Fibroblast of the conjunctiva (primary cell): Measurements from ENCODE around the gene PGAP6.
"Not testable (repeated sequence)": the region's sequence is repeated elsewhere in the genome, so short reads cannot be mapped to it uniquely, and the experiment has no call there.

ENCODE experiments used
- DNase-seq: peaks from one replicate; pipeline ENCODE4 v3.0.0-alpha.2; 2010; ENCODE audit warnings: low read depth

The PGAP6 gene

DNA sequence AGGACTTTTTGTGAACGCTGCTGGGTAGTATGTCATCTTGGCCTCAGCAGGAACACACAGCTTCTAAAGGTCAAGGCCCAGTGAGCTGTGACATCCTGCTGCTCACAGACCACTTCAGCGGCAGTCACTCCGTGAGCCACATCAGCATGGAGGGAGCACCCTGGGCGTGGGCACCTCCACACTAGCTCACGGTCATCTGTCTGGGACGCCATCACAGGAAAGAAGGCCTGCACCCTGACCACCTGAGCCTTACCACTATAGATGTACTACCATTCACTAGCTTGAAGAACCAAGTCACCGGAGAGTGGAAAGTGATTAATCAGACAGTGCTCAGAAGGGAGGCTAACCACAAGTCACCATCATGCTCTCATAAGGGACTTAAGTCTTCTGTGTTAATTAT lies 32.6 kb downstream of the PGAP6 start:
- no peak for DNase-seq

GRCh38 chr16:348495-348894 lies 33.3 kb downstream of the PGAP6 start:
- DNase-seq = not testable (repeated sequence)

DNA sequence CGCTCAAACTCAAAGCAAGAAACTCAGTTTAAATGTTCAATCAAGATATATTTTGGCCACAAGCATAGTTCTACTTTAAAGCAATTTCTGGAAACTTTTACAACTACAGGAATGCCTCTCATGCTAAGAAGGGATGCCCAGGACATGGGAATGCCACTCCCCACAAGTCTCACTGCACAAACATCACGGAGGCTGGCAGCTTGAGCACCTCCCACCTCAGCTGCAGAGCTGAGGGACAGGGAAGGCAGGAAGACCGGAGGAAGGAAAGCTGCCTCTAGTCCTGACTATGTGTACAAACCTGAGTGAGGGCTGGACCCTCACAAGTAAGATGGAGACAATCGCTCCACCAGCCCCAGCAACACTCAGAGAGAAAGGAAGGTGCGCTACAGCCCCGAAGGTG lies 34.6 kb downstream of the PGAP6 start:
- DNase-seq = no peak

DNA sequence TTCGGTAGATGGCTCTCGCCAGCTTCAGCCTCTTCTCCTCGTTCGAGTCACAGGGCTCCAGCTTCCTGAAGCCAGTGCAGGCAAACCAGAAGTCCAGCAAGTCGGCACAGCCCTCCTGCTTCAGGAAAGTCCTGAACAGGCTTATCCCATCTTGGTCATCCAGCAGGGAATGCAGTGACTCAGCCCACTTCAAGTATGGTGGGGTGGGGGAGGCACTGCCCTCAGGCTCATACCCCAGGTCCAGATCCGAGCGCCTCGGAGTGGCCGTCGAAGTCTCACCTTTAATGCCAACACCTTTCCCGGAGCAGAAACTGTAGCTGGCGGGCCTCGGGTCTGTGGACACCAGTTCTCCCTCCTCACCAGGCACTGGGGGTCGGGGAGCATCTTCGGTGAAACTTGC lies 35.2 kb downstream of the PGAP6 start:
- DNase-seq = no peak

- no peak for DNase-seq
Measured at GRCh38 chr16:345772-346171, 36.0 kb downstream of the PGAP6 start.

- no peak for DNase-seq
Measured at GRCh38 chr16:342455-343213, 39.1 kb downstream of the PGAP6 start.

DNA sequence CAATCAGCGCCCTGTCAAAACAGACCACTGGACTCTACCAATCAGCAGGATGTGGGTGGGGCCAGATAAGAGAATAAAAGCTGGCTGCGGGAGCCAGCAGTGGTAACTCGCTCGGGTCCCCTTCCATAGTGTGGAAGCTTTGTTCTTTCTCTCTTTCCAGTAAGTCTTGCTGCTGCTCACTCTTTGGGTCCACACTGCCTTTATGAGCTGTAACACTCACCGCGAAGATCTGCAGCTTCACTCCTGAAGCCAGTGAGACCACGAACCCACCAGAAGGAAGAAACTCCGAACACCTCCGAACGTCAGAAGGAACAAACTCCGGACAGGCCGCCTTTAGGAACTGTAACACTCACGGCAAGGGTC lies 39.8 kb downstream of the PGAP6 start:
- not testable (repeated sequence) for DNase-seq

DNA sequence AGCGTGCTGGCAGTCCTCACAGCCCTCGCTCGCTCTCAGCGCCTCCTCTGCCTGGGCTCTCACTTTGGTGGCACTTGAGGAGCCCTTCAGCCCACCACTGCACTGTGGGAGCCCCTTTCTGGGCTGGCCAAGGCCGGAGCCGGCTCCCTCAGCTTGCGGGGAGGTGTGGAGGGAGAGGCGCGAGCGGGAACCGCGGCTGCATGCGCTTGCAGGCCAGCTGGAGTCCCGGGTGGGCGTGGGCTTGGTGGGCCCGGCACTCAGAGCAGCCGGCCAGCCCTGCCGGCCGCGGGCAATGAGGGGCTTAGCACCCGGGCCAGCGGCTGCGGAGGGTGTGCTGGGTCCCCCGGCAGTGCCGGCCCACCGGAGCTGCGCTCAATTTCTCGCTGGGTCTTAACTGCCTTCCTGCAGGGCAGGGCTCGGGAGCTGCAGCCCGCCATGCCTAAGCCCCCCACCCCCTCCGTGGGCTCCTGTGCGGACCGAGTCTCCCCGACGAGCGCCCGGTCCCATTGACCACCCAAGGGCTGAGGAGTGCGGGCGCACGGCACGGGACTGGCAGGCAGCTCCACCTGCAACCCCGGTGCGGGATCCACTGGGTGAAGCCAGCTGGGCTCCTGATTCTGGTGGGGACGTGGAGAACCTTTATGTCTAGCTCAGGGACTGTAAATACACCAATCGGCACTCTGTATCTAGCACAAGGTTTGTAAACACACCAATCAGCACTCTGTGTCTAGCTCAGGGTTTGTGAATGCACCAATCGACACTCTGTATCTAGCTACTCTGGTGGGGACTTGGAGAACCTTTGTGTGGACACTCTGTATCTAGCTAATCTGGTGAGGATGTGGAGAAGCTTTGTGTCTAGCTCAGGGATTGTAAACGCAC lies 40.4 kb downstream of the PGAP6 start:
- not testable (repeated sequence) for DNase-seq

DNA sequence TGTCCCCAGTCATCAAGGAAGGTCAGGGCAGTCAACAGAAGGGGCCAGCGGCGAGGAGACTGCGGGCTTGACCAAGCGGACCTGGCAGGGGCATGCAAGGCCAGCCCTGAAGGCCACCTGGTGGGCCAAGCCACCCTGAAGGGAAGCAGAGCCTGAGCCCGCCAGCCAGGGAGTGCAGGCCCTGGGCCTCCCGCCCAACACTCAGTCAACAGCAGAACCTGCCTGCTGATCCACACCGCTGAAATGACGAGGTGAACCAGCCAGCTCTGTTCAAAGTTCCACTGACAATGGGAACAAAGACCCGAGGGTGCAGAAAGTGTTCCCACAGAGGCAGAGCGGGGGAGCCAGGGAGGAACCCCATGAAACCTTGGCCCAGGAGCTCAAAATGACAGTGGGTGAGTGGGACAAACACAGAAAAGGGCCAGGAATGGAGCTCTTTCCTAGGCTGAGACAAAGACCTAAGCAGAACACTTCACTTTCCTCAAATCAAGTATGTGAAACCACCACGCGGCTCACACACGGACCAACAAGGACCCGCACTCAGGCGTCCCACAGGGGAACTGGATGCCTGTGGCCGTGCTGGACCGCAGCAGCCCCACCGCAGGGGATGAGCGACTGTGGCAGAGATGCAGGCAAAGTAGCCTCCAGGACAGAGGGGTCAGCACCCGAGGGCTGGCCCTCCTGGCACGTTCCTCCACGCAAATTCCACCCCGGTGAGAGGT lies 41.2 kb downstream of the PGAP6 start:
- DNase-seq = no peak

DNA sequence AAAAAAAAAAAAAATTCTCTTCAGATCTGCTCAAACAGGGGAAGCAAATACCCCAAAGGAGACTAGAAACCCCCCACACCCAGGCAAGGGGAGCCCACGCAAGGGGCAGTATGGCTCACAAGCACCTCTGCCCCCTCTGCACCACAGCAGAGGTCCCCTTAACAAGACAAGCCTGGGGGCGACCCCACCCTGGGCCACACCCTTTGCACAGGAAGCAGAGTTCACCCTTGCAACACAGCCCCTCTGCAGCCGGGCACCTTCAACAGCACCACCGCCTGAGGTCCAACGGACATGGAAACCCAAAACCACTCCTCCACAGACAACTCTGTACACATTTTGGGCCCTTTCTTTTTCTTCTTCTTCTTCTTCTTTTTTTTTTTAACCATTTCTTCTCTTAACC lies 42.1 kb downstream of the PGAP6 start:
- DNase-seq = no peak

- no peak for DNase-seq
Measured at GRCh38 chr16:337975-338575, 43.7 kb downstream of the PGAP6 start.

DNA sequence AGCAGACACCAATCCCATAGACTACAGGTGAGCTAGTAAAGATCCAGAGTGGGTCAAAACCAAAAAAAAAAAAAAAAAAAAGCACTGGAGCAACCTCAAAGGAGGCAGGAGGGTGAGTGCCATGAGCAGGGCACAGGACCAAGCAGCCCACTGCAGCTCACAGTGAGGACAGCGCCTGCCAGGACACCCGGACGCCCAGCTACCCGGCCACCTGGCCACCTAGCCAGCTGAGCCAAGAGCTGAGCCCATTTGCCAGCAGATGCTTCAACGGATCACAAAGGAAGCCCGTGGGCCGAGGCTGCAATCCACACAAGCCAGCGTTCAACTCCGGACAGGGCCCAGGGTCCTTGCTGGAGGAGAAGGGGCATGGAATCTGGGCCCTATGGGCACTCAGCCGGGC lies 44.3 kb downstream of the PGAP6 start:
- no peak for DNase-seq

- DNase-seq = no peak
Measured at GRCh38 chr16:336269-336668, 45.5 kb downstream of the PGAP6 start.

GRCh38 chr16:334861-335632 lies 46.7 kb downstream of the PGAP6 start:
- not testable (repeated sequence) for DNase-seq

DNA sequence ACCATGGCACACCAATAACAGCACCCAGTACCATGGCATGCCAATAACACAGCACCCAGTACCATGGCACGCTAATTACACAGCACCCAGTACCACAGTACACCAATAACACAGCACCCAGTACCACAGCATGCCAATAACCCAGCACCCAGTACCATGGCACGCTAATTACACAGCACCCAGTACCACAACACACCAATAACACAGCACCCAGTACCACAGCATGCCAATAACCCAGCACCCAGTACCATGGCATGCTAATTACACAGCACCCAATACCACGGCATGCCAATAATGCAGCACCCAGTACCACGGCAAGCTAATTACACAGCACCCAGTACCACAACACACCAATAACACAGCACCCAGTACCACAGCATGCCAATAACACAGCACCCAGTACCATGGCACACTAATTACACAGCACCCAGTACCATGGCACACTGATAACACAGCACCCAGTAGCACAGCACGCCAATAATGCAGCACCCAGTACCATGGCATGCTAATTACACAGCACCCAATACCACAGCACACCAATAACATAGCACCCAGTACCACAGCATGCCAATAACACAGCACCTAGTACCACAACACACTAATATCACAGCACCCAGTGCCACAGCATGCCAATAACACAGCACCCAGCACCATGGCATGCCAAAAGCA lies 47.5 kb downstream of the PGAP6 start:
- DNase-seq = not testable (repeated sequence)

DNA sequence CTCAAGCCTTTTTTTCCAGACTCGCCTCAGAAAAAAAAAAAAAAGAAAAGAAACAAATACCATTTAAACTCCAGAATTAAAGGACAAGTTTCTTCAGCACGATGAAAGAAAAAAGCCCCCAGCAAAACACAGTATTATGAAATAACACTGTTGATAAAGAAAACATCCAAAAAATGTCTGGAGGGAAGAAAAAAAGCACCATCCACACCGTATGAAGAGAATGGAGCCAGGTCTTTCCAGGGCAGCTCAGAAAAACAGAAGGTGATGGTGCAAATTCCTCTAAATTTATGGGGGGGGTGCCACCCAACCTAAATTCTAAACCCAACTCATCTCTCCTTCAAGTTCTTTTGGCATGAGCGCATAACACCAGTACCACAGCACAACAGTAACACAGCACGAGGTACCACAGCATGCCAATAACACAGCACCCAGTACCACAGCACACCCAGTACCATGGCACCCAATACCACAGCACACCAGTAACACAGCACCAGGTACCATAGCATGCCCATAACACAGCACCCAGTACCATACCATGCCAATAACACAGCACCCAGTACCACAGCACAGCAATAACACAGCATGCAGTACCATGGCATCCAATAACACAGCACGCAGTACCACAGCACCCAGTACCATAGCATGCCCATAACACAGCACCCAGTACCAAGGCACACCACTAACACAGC lies 48.2 kb downstream of the PGAP6 start:
- DNase-seq = no peak

GRCh38 chr16:331181-331814 lies 50.5 kb downstream of the PGAP6 start:
- DNase-seq = not testable (repeated sequence)

DNA sequence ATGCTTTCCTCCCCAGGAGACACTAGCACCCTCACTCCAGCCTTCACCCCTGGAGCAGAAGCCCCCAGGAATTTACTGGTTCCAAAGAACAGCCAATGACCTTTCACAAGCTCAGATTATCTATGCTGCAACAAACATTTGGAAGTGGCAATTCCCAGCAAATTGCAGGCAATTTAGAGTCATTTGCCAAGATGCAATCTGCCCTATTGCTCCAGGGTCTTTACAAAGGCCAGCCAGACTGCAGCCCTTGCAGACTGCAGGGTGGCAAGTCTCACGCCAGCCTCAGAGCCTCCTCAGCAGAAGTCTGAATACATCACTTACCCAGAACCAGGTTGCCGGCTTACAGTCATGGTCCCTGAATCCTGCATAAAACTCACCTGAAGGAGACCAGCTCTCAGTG lies 51.0 kb downstream of the PGAP6 start:
- DNase-seq = no peak

- no peak for DNase-seq
Measured at GRCh38 chr16:325375-326145, 56.2 kb downstream of the PGAP6 start.
